ENCODE data around the gene CARNS1.

GRCh38 chr11:67398661-67399563, 16.6 kb upstream of the CARNS1 start:
- TF ChIP-seq ZNF384 (IDR thresholded peaks at IDR 0.05; ENCODE audit: borderline replicate concordance, low read depth, low read length) (no peak), RCOR1 (conservative IDR thresholded peaks at IDR 0.05; ENCODE audit: low read depth, low read length) (no peak)
